Stimulated activated memory B cell treated with anti-CD40 and anti-IgM and Interleukin-4, amounts not matched to agents 10 μg/mL and 1 μg/mL and 100 μg/mL, for 72 hours (primary cell): ENCODE data around the gene DCANP1.
A peak's percentile ranks its signal among the peaks of the same experiment; 100 is the strongest.

ENCODE experiments used
- ATAC-seq: fragments of 150-1000 bp; cut with Tn5 transposase; 2 replicates; pipeline ENCODE4 v1.10.0; 2021
- H3K27ac Mint-ChIP-seq: one replicate; pipeline ENCODE4 v1.8.0; 2022; ENCODE audit warnings: mild to moderate bottlenecking, mixed read lengths
- H3K27me3 Mint-ChIP-seq: one replicate; pipeline ENCODE4 v1.8.0; 2022; ENCODE audit warnings: mixed read lengths
- H3K36me3 Mint-ChIP-seq: one replicate; pipeline ENCODE4 v1.8.0; 2022; ENCODE audit warnings: mixed read lengths
- H3K4me1 Mint-ChIP-seq: one replicate; pipeline ENCODE4 v1.8.0; 2022; ENCODE audit warnings: mixed read lengths
- H3K4me3 Mint-ChIP-seq: one replicate; pipeline ENCODE4 v1.8.0; 2022; ENCODE audit warnings: mild to moderate bottlenecking, moderate library complexity, mixed read lengths
- H3K9me3 Mint-ChIP-seq: one replicate; pipeline ENCODE4 v1.8.0; 2022; ENCODE audit warnings: mixed read lengths

The DCANP1 gene

GRCh38 chr5:135486131-135487036 is 39.2 kb upstream of the DCANP1 start:
- Mint-ChIP-seq H3K9me3 (no peaks in the 10 kb centered on the region), H3K4me3 (no peak overlapping the region), H3K27me3 (peaks cover 61% of the 10 kb centered on the region), H3K36me3 (no peaks in the 10 kb centered on the region), H3K4me1 (peaks cover 18% of the 10 kb centered on the region), H3K27ac (no peak overlapping the region)
- no peak for ATAC-seq

DNA sequence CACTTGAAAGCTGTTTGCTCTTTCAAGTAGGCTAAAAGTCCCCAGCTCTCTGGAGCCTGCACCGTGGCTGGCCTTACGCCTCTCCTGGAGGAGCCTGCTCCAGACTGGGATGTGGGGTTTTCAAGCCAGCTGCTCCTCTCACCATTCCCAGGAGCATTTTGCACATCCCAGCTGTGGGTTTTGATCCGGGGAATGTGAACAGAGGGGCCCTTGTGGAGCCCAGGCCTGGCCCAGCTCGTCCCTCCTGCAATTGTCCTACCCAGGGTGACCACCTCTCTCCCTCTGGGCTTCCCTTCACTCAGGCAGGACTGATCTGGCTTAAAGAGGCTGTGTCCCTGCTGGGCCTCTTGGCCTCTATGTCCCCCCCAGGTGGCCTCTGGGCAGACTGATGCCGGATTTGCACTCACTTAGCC is 37.5 kb upstream of the DCANP1 start:
- H3K4me1 Mint-ChIP-seq = peaks cover 13% of the 10 kb centered on the region
- no peaks in the 10 kb centered on the region for H3K9me3 Mint-ChIP-seq
- no peak for ATAC-seq
- no peaks in the 10 kb centered on the region for H3K36me3 Mint-ChIP-seq
- no peak overlapping the region for H3K27ac Mint-ChIP-seq
- H3K27me3 Mint-ChIP-seq = peaks cover 49% of the 10 kb centered on the region
- no peak overlapping the region for H3K4me3 Mint-ChIP-seq

- Mint-ChIP-seq H3K27ac (no peak overlapping the region), H3K9me3 (no peaks in the 10 kb centered on the region), H3K4me1 (no peaks in the 10 kb centered on the region), H3K36me3 (no peaks in the 10 kb centered on the region), H3K27me3 (peaks cover 42% of the 10 kb centered on the region), H3K4me3 (no peak overlapping the region)
- no peak for ATAC-seq
These were observed 36.1 kb upstream of the DCANP1 start for GRCh38 chr5:135483254-135483653.

GRCh38 chr5:135482381-135482933 is 35.3 kb upstream of the DCANP1 start:
- peaks cover 34% of the 10 kb centered on the region for H3K27me3 Mint-ChIP-seq
- no peak overlapping the region for H3K4me3 Mint-ChIP-seq
- no peaks in the 10 kb centered on the region for H3K9me3 Mint-ChIP-seq
- ATAC-seq = no peak
- H3K4me1 Mint-ChIP-seq = no peaks in the 10 kb centered on the region
- no peaks in the 10 kb centered on the region for H3K36me3 Mint-ChIP-seq
- H3K27ac Mint-ChIP-seq = no peak overlapping the region

DNA sequence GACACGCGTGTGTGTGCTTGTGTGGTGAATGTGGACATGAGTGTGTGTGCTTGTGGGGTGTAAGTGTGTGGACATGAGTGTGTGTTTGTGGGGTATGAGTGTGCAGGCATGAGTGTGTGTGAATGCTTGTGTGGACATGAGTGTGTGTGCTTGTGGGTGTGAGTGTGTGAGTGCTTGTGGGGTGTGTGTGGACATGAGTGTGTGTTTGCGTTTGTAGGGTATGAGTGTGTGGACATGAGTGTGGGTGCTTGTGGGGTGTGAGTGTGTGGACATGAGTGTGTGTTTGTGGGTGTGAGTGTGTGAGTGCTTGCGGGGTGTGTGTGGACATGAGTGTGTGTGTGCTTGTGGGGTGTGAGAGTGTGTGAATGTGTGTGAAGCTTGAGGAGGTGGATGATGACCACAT is 34.8 kb upstream of the DCANP1 start:
- Mint-ChIP-seq H3K27ac (no peak overlapping the region), H3K4me3 (no peak overlapping the region), H3K4me1 (no peaks in the 10 kb centered on the region), H3K36me3 (no peaks in the 10 kb centered on the region), H3K9me3 (no peaks in the 10 kb centered on the region), H3K27me3 (peaks cover 31% of the 10 kb centered on the region)
- no peak for ATAC-seq

DNA sequence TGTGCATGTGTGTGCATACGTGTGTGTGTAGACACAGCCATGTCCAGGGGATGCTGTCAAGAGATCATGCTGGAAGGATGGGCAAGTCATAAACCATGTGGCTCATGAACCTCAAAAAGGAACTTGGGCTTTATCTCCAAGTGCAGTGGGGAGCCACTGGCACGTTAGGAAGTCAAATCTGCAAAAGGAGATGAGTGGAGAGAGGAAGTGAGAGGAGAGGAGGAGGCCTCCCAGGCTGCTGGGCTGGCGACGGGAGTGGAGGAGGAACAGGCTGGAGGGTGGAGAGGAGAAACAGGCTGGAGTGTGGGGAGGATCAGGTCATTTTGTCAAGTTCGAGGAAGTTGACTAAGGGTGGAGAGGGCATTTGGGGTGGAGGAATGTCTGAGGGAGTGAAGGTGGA is 34.2 kb upstream of the DCANP1 start:
- Mint-ChIP-seq H3K4me3 (no peak overlapping the region), H3K4me1 (no peaks in the 10 kb centered on the region), H3K27ac (no peak overlapping the region), H3K27me3 (peaks cover 31% of the 10 kb centered on the region), H3K36me3 (no peaks in the 10 kb centered on the region), H3K9me3 (no peaks in the 10 kb centered on the region)
- ATAC-seq = no peak

- Mint-ChIP-seq H3K9me3 (no peaks in the 10 kb centered on the region), H3K36me3 (no peaks in the 10 kb centered on the region), H3K27me3 (peaks cover 26% of the 10 kb centered on the region), H3K4me1 (no peaks in the 10 kb centered on the region), H3K4me3 (no peak overlapping the region), H3K27ac (no peak overlapping the region)
- no peak for ATAC-seq
These were observed 33.4 kb upstream of the DCANP1 start for GRCh38 chr5:135480511-135480910.

- Mint-ChIP-seq H3K27me3 (peaks cover 18% of the 10 kb centered on the region), H3K9me3 (no peaks in the 10 kb centered on the region), H3K4me1 (no peaks in the 10 kb centered on the region), H3K27ac (no peak overlapping the region), H3K36me3 (no peaks in the 10 kb centered on the region), H3K4me3 (no peak overlapping the region)
- no peak for ATAC-seq
These were observed 31.8 kb upstream of the DCANP1 start for GRCh38 chr5:135478938-135479337.

- H3K27me3 Mint-ChIP-seq = peaks cover 18% of the 10 kb centered on the region
- peak; percentile 21 for ATAC-seq
- H3K36me3 Mint-ChIP-seq = no peaks in the 10 kb centered on the region
- no peaks in the 10 kb centered on the region for H3K9me3 Mint-ChIP-seq
- no peak overlapping the region for H3K4me3 Mint-ChIP-seq
- no peaks in the 10 kb centered on the region for H3K4me1 Mint-ChIP-seq
- H3K27ac Mint-ChIP-seq = no peak overlapping the region
These were observed 30.5 kb upstream of the DCANP1 start for GRCh38 chr5:135477613-135478066.

GRCh38 chr5:135476615-135477581 is 29.8 kb upstream of the DCANP1 start:
- Mint-ChIP-seq H3K4me1 (no peaks in the 10 kb centered on the region), H3K9me3 (no peaks in the 10 kb centered on the region), H3K27me3 (peaks cover 18% of the 10 kb centered on the region), H3K4me3 (no peak overlapping the region), H3K36me3 (no peaks in the 10 kb centered on the region), H3K27ac (no peak overlapping the region)
- no peak for ATAC-seq

GRCh38 chr5:135473956-135474670 is 27.0 kb upstream of the DCANP1 start:
- Mint-ChIP-seq H3K4me3 (no peak overlapping the region), H3K4me1 (no peaks in the 10 kb centered on the region), H3K36me3 (no peaks in the 10 kb centered on the region), H3K27ac (no peak overlapping the region), H3K27me3 (peaks cover 9% of the 10 kb centered on the region), H3K9me3 (no peaks in the 10 kb centered on the region)
- ATAC-seq = no peak

DNA sequence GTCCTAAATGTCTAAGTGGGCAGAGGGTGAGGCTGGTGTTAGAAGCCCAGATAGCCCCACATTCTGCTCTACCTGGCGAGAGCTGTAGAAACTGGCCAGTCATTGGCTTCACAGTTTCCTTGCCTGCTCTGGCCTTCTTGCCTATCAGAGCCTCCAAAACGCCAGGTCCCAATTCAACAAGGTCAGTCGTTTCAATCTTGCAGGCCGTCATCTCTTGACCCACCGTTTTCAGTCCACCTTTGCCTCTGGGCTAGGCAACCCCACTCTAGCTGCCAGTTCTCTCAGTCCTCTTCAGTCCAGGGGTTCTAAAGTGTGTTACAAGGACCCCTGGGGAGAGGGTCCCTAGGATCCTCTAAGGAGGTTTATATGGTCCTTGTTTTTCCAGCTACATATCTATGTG is 25.0 kb upstream of the DCANP1 start:
- H3K9me3 Mint-ChIP-seq = no peaks in the 10 kb centered on the region
- ATAC-seq = no peak
- no peaks in the 10 kb centered on the region for H3K36me3 Mint-ChIP-seq
- H3K27me3 Mint-ChIP-seq = peaks cover 27% of the 10 kb centered on the region
- no peak overlapping the region for H3K27ac Mint-ChIP-seq
- H3K4me3 Mint-ChIP-seq = no peak overlapping the region
- no peaks in the 10 kb centered on the region for H3K4me1 Mint-ChIP-seq

GRCh38 chr5:135471726-135472125 is 24.6 kb upstream of the DCANP1 start:
- Mint-ChIP-seq H3K36me3 (no peaks in the 10 kb centered on the region), H3K27me3 (peaks cover 27% of the 10 kb centered on the region), H3K9me3 (no peaks in the 10 kb centered on the region), H3K4me1 (no peaks in the 10 kb centered on the region), H3K27ac (no peak overlapping the region), H3K4me3 (no peak overlapping the region)
- no peak for ATAC-seq

- ATAC-seq = no peak
- Mint-ChIP-seq H3K27ac (no peak overlapping the region), H3K36me3 (no peaks in the 10 kb centered on the region)
These were observed 22.8 kb upstream of the DCANP1 start for GRCh38 chr5:135469911-135470310.

DNA sequence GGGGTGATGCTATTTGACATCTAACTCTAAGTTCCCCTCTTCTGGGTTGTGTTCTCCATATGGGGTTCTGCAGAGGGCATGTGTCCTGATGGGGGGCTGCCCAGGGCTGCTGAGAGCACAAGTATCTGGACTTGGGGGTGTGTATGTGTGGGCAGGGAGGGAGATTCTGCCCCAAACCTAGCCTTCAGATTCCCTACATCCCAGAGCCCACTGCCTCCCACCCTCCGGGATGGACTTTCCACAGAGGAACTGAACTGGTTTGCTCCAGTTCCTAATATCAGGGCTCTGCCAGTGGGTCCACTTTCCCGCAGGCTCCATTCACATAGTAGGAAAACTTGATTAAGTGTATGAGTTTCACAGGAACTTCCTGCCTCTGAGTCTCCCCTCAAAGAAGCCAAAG is 21.4 kb upstream of the DCANP1 start:
- Mint-ChIP-seq H3K27me3 (peaks cover 55% of the 10 kb centered on the region), H3K36me3 (no peaks in the 10 kb centered on the region), H3K9me3 (no peaks in the 10 kb centered on the region), H3K27ac (no peak overlapping the region), H3K4me3 (no peak overlapping the region), H3K4me1 (peaks cover 8% of the 10 kb centered on the region)
- no peak for ATAC-seq

More at GRCh38 chr5:135469911-135470310, 22.8 kb upstream of the DCANP1 start:
- H3K27me3 Mint-ChIP-seq = peaks cover 42% of the 10 kb centered on the region
- H3K4me1 Mint-ChIP-seq = peaks cover 8% of the 10 kb centered on the region
- no peaks in the 10 kb centered on the region for H3K9me3 Mint-ChIP-seq
- no peak overlapping the region for H3K4me3 Mint-ChIP-seq
